ENCODE measurements around the gene NOG. TPM values are rescaled to one million over a fixed set of nuclear protein-coding genes. Genes with fewer than 3 reads are reported as not detected.
A peak's percentile ranks its signal among the peaks of the same experiment; 100 is the strongest.

NOG gene
- total RNA-seq, 1 experiment from 2014 or later, result 0.32 TPM

GRCh38 chr17:56597495-56597990 lies 4.0 kb downstream of the NOG start:
- H3K4me1 ChIP-seq, result peaks cover 29% of the 10 kb centered on the region
- no peaks in the 10 kb centered on the region for H3K4me1 Mint-ChIP-seq (ENCODE audit: low read depth, unreplicated experiment)
- ChIA-PET POLR2A (interaction anchor here (0.6 kb wide), 1 partner anchor 110 kb away, joined by 4 read pairs; no protein-coding TSS in a partner anchor), CTCF (interaction anchor here (0.6 kb wide), 1 partner anchor 32 kb away, joined by 5 read pairs; no protein-coding TSS in a partner anchor)
- H3K27me3 Mint-ChIP-seq (ENCODE audit: insufficient read depth, unreplicated experiment), result peaks cover 27% of the 10 kb centered on the region
- intact Hi-C loops (cut with micrococcal nuclease; ENCODE audit: unreplicated experiment), result no loop called here
- peak overlapping the region; percentile 74 for H3K4me3 Mint-ChIP-seq (ENCODE audit: unreplicated experiment)
- H3K4me3 ChIP-seq (ENCODE audit: low read depth, low read length), result no peak overlapping the region
- no TSS peak for BruUV-seq (replicated peaks)
- peaks cover 9% of the 10 kb centered on the region for H3K27me3 ChIP-seq (replicated peaks; ENCODE audit: control insufficient read depth, insufficient read depth, low read length)
- no peak for DNase-seq
- TF ChIP-seq, protein P1, sequence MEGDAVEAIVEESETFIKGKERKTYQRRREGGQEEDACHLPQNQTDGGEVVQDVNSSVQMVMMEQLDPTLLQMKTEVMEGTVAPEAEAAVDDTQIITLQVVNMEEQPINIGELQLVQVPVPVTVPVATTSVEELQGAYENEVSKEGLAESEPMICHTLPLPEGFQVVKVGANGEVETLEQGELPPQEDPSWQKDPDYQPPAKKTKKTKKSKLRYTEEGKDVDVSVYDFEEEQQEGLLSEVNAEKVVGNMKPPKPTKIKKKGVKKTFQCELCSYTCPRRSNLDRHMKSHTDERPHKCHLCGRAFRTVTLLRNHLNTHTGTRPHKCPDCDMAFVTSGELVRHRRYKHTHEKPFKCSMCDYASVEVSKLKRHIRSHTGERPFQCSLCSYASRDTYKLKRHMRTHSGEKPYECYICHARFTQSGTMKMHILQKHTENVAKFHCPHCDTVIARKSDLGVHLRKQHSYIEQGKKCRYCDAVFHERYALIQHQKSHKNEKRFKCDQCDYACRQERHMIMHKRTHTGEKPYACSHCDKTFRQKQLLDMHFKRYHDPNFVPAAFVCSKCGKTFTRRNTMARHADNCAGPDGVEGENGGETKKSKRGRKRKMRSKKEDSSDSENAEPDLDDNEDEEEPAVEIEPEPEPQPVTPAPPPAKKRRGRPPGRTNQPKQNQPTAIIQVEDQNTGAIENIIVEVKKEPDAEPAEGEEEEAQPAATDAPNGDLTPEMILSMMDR (IDR thresholded peaks at IDR 0.05; ENCODE audit: insufficient read depth in 1 of 2, low read depth in 1 of 2, low read length in 1 of 2, severe bottlenecking in 1 of 2, unreplicated experiment in 1 of 2), result no peak
- H3K27ac Mint-ChIP-seq (ENCODE audit: unreplicated experiment), result no peak overlapping the region
- H3K9me3 Mint-ChIP-seq (ENCODE audit: unreplicated experiment), result no peaks in the 10 kb centered on the region
- no peaks in the 10 kb centered on the region for H3K36me3 Mint-ChIP-seq (ENCODE audit: insufficient read depth, unreplicated experiment)
- no peaks in the 10 kb centered on the region for H3K9me3 ChIP-seq
- H3K36me3 ChIP-seq (ENCODE audit: control insufficient read depth, insufficient read depth, low read length), result no peaks in the 10 kb centered on the region

- Histone ChIP-seq H3K9me3 (no peaks in the 10 kb centered on the region), H3K36me3 (ENCODE audit: control insufficient read depth, insufficient read depth, low read length) (no peaks in the 10 kb centered on the region), H3K4me1 (peaks cover 34% of the 10 kb centered on the region), H3K27me3 (replicated peaks; ENCODE audit: control insufficient read depth, insufficient read depth, low read length) (peaks cover 8% of the 10 kb centered on the region), H3K4me3 (ENCODE audit: low read depth, low read length) (no peak overlapping the region)
- intact Hi-C loops (cut with micrococcal nuclease; ENCODE audit: unreplicated experiment), result no loop called here
- TF ChIP-seq, protein P1 (IDR thresholded peaks at IDR 0.05; ENCODE audit: insufficient read depth in 1 of 2, low read depth in 1 of 2, low read length in 1 of 2, severe bottlenecking in 1 of 2, unreplicated experiment in 1 of 2), result no peak
- Mint-ChIP-seq H3K9me3 (ENCODE audit: unreplicated experiment) (no peaks in the 10 kb centered on the region), H3K4me1 (ENCODE audit: low read depth, unreplicated experiment) (peaks cover 6% of the 10 kb centered on the region), H3K27me3 (ENCODE audit: insufficient read depth, unreplicated experiment) (peaks cover 24% of the 10 kb centered on the region), H3K4me3 (ENCODE audit: unreplicated experiment) (no peak overlapping the region), H3K36me3 (ENCODE audit: insufficient read depth, unreplicated experiment) (no peaks in the 10 kb centered on the region), H3K27ac (ENCODE audit: unreplicated experiment) (no peak overlapping the region)
- DNase-seq, result no peak
- no TSS peak for BruUV-seq (replicated peaks)
- POLR2A ChIA-PET, result no interaction called here
- CTCF ChIA-PET, result interaction anchor here (1.2 kb wide), 1 partner anchor 117 kb away, joined by 5 read pairs; no protein-coding TSS in a partner anchor
Measured at GRCh38 chr17:56598466-56598865, 5.0 kb downstream of the NOG start.

GRCh38 chr17:56599088-56599487 lies 5.6 kb downstream of the NOG start:
- Histone ChIP-seq H3K4me3 (ENCODE audit: low read depth, low read length) (no peak overlapping the region), H3K4me1 (peaks cover 41% of the 10 kb centered on the region), H3K9me3 (no peaks in the 10 kb centered on the region), H3K36me3 (ENCODE audit: control insufficient read depth, insufficient read depth, low read length) (no peaks in the 10 kb centered on the region), H3K27me3 (replicated peaks; ENCODE audit: control insufficient read depth, insufficient read depth, low read length) (peaks cover 8% of the 10 kb centered on the region)
- Mint-ChIP-seq H3K36me3 (ENCODE audit: insufficient read depth, unreplicated experiment) (no peaks in the 10 kb centered on the region), H3K9me3 (ENCODE audit: unreplicated experiment) (no peaks in the 10 kb centered on the region), H3K27me3 (ENCODE audit: insufficient read depth, unreplicated experiment) (peaks cover 24% of the 10 kb centered on the region), H3K4me3 (ENCODE audit: unreplicated experiment) (no peak overlapping the region), H3K27ac (ENCODE audit: unreplicated experiment) (no peak overlapping the region), H3K4me1 (ENCODE audit: low read depth, unreplicated experiment) (peaks cover 11% of the 10 kb centered on the region)
- no TSS peak for BruUV-seq (replicated peaks)
- TF ChIP-seq, protein P1 (IDR thresholded peaks at IDR 0.05; ENCODE audit: insufficient read depth in 1 of 2, low read depth in 1 of 2, low read length in 1 of 2, severe bottlenecking in 1 of 2, unreplicated experiment in 1 of 2), result no peak
- no peak for DNase-seq
- POLR2A ChIA-PET, result no interaction called here
- intact Hi-C loops (cut with micrococcal nuclease; ENCODE audit: unreplicated experiment), result no loop called here
- CTCF ChIA-PET, result interaction anchor here (1.2 kb wide), 1 partner anchor 117 kb away, joined by 5 read pairs; no protein-coding TSS in a partner anchor
